Endodermal cell (in vitro differentiated cells): Measurements from ENCODE around the gene ANKRD31. TPM values are rescaled to one million over a fixed set of nuclear protein-coding genes. Genes with fewer than 3 reads are reported as not detected.
"Not testable (repeated sequence)": the region's sequence is repeated elsewhere in the genome, so short reads cannot be mapped to it uniquely, and the experiment has no call there.

Experiments
- DNase-seq: peaks from one replicate; pipeline ENCODE4 v3.0.0-alpha.2; 2017
- H3K27ac ChIP-seq: 2 replicates; pipeline ENCODE4 v1.5.1; 2013; ENCODE audit warnings: mild to moderate bottlenecking, low read depth, low read length, moderate library complexity
- H3K27me3 ChIP-seq: 2 replicates; pipeline ENCODE4 v1.6.1; 2013; ENCODE audit warnings: mild to moderate bottlenecking, low read length, moderate library complexity; ENCODE audit not compliant: insufficient read depth, control insufficient read depth, poor library complexity, severe bottlenecking
- H3K36me3 ChIP-seq: 2 replicates; pipeline ENCODE4 v1.7.0; 2013; ENCODE audit warnings: mild to moderate bottlenecking, low read length, moderate library complexity; ENCODE audit not compliant: control insufficient read depth, insufficient read depth
- H3K4me1 ChIP-seq: one replicate; pipeline ENCODE4 v1.7.0; 2013; ENCODE audit warnings: low read length; ENCODE audit not compliant: control insufficient read depth, insufficient read depth
- H3K4me3 ChIP-seq: 2 replicates; pipeline ENCODE4 v1.5.1; 2013; ENCODE audit warnings: mild to moderate bottlenecking, low read length, moderate library complexity
- H3K9ac ChIP-seq: 2 replicates; pipeline ENCODE4 v1.6.1; 2013; ENCODE audit warnings: mild to moderate bottlenecking, low read length, moderate library complexity; ENCODE audit not compliant: poor library complexity, severe bottlenecking; ENCODE audit errors: extremely low read depth
- H3K9me3 ChIP-seq: 2 replicates; pipeline ENCODE4 v1.6.1; 2013; ENCODE audit warnings: mild to moderate bottlenecking, low read length, moderate library complexity; ENCODE audit not compliant: control insufficient read depth
- H3K27ac Mint-ChIP-seq: 2 replicates; pipeline ENCODE4 v1.8.0; 2020; ENCODE audit warnings: mixed read lengths
- H3K27me3 Mint-ChIP-seq: 2 replicates; pipeline ENCODE4 v1.8.0; 2021; ENCODE audit warnings: mild to moderate bottlenecking, mixed read lengths; ENCODE audit not compliant: insufficient read depth
- H3K36me3 Mint-ChIP-seq: 2 replicates; pipeline ENCODE4 v1.8.0; 2020; ENCODE audit warnings: low read depth, mixed read lengths
- H3K4me1 Mint-ChIP-seq: 2 replicates; pipeline ENCODE4 v1.8.0; 2020; ENCODE audit warnings: mixed read lengths
- H3K4me3 Mint-ChIP-seq: 2 replicates; pipeline ENCODE4 v1.8.0; 2020; ENCODE audit warnings: mild to moderate bottlenecking, moderate library complexity, mixed read lengths
- H3K9me3 Mint-ChIP-seq: 2 replicates; pipeline ENCODE4 v1.8.0; 2020; ENCODE audit warnings: mild to moderate bottlenecking, mixed read lengths
- WGBS, 2 experiments: methylation state at CpG; one replicate each; pipeline versions ENCODE4 v1.1.5 to v1.1.7; 2013; ENCODE audit warnings: missing lambda C conversion rate in 2 of 2, mixed read lengths in 1 of 2; ENCODE audit not compliant: insufficient coverage in 1 of 2, insufficient read length in 1 of 2; 5-methylcytosine and 5-hydroxymethylcytosine counted together
- total RNA-seq, 2 donors: library from RNA; stranded (reverse); fragmentation: NEBNext Ultra II Directional in 1 of 2; extraction: Animal tissue kit (Norgen Biotek cat#: 25700) in 1 of 2; gene quantifications; 2 replicates in 1 of 2; 3 replicates in 1 of 2; pipeline ENCODE4 v1.2.1, GENCODE V29; 2021
- TF ChIP-seq, protein P1 (sequence below): fragments of 200-600 bp; sonication (generic); conservative IDR thresholded peaks from 2 replicates; pipeline ENCODE4 v1.5.0; 2021; ENCODE audit warnings: antibody characterized with exemption, mild to moderate bottlenecking

Gene ANKRD31
- total RNA-seq, 2 donors from 2014 or later: 0.13 to 0.29 TPM

DNA sequence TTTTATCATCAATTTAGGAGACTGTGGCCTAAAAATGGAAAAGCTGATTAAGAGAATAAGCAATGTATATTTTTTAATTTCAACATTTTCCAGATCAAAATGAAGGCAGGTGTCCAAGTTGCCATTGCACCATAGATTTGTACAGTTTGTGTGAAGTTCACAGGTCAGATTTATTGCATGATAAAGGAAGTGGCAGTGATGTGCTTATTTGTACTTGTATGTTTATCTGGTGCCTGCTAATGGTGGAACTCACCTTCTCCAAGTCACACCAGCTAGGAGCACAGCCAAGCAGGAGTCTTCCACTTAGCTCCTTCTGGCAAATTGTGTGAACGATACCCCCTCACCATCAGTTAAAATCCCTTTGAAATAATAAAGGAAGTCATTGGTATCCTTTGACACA is 37.8 kb upstream of the ANKRD31 start:
- no peaks in the 10 kb centered on the region for H3K4me1 ChIP-seq
- TF ChIP-seq, protein P1, sequence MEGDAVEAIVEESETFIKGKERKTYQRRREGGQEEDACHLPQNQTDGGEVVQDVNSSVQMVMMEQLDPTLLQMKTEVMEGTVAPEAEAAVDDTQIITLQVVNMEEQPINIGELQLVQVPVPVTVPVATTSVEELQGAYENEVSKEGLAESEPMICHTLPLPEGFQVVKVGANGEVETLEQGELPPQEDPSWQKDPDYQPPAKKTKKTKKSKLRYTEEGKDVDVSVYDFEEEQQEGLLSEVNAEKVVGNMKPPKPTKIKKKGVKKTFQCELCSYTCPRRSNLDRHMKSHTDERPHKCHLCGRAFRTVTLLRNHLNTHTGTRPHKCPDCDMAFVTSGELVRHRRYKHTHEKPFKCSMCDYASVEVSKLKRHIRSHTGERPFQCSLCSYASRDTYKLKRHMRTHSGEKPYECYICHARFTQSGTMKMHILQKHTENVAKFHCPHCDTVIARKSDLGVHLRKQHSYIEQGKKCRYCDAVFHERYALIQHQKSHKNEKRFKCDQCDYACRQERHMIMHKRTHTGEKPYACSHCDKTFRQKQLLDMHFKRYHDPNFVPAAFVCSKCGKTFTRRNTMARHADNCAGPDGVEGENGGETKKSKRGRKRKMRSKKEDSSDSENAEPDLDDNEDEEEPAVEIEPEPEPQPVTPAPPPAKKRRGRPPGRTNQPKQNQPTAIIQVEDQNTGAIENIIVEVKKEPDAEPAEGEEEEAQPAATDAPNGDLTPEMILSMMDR: no peak
- no peak overlapping the region for H3K9ac ChIP-seq
- Mint-ChIP-seq H3K4me1 (peaks cover 27% of the 10 kb centered on the region), H3K36me3 (peaks cover 5% of the 10 kb centered on the region), H3K4me3 (no peak overlapping the region), H3K27me3 (no peaks in the 10 kb centered on the region), H3K9me3 (peaks cover 27% of the 10 kb centered on the region), H3K27ac (no peak overlapping the region)
- H3K27me3 ChIP-seq: no peaks in the 10 kb centered on the region
- no peak overlapping the region for H3K4me3 ChIP-seq
- DNase-seq: no peak
- H3K36me3 ChIP-seq: no peaks in the 10 kb centered on the region
- WGBS, 2 experiments: 94% methylated on average over 1 of the region's 1 CpG; no CpG with 5 or more reads in 1 of the 2 experiments
- no peak overlapping the region for H3K27ac ChIP-seq
- peaks cover 20% of the 10 kb centered on the region for H3K9me3 ChIP-seq

DNA sequence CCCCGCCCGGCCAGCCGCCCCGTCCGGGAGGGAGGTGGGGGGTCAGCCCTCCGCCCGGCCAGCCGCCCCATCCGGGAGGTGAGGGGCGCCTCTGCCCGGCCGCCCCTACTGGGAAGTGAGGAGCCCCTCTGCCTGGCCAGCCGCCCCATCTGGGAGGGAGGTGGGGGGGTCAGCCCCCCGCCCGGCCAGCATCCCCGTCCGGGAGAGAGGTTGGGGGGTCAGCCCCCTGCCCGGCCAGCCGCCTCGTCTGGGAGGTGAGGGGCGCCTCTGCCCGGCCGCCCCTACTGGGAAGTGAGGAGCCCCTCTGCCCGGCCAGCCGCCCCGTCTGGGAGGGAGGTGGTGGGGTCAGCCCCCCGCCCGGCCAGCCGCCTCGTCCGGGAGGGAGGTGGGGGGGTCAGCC is 33.9 kb upstream of the ANKRD31 start:
- H3K4me3 ChIP-seq, DNase-seq, H3K4me1 Mint-ChIP-seq, H3K36me3 Mint-ChIP-seq, H3K27ac ChIP-seq, H3K4me1 ChIP-seq, H3K27me3 Mint-ChIP-seq, H3K9ac ChIP-seq, H3K27me3 ChIP-seq, H3K36me3 ChIP-seq, H3K27ac Mint-ChIP-seq, H3K4me3 Mint-ChIP-seq: not testable (repeated sequence)
- peaks cover 37% of the 10 kb centered on the region for H3K9me3 ChIP-seq
- no CpG with 5 or more reads among the region's 31 CpGs for WGBS, 2 experiments
- peaks cover 42% of the 10 kb centered on the region for H3K9me3 Mint-ChIP-seq

DNA sequence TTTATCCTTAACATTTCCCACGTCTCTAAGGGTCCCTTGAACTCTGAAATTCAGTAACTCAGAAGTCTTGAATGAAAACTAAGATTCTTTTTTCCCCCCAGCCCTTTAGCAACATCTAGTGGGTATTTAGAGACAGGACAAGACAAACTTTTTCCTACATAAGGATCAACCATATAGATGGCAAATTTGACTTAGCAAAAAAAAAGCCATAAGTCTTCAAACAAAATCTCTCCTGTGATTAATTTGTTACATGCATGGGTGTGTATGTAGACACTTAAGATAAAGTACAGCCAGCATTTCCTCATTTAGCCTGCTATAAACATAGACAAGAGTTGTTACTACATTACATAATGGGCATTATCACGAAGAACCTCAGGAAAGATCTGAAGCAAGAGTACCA is 29.1 kb upstream of the ANKRD31 start:
- peaks cover 20% of the 10 kb centered on the region for H3K9me3 Mint-ChIP-seq
- H3K27me3 Mint-ChIP-seq: no peaks in the 10 kb centered on the region
- 72 to 86% methylated on average over 2 of the region's 2 CpGs for WGBS, 2 experiments
- no peaks in the 10 kb centered on the region for H3K36me3 ChIP-seq
- peaks cover 5% of the 10 kb centered on the region for H3K4me1 ChIP-seq
- H3K4me3 ChIP-seq: no peak overlapping the region
- no peak overlapping the region for H3K27ac ChIP-seq
- H3K4me1 Mint-ChIP-seq: peaks cover 2% of the 10 kb centered on the region
- no peak for DNase-seq
- peaks cover 17% of the 10 kb centered on the region for H3K9me3 ChIP-seq
- no peak overlapping the region for H3K27ac Mint-ChIP-seq
- H3K36me3 Mint-ChIP-seq: no peaks in the 10 kb centered on the region
- H3K4me3 Mint-ChIP-seq: no peak overlapping the region
- no peak overlapping the region for H3K9ac ChIP-seq
- TF ChIP-seq, protein P1: peak; percentile 81
- no peaks in the 10 kb centered on the region for H3K27me3 ChIP-seq

GRCh38 chr5:75262271-75262670 is 25.6 kb upstream of the ANKRD31 start:
- Histone ChIP-seq H3K9me3 (no peaks in the 10 kb centered on the region), H3K27me3 (no peaks in the 10 kb centered on the region), H3K4me3 (no peak overlapping the region), H3K36me3 (no peaks in the 10 kb centered on the region), H3K27ac (no peak overlapping the region), H3K4me1 (peaks cover 5% of the 10 kb centered on the region), H3K9ac (no peak overlapping the region)
- H3K4me3 Mint-ChIP-seq: no peak overlapping the region
- no peaks in the 10 kb centered on the region for H3K9me3 Mint-ChIP-seq
- no peak overlapping the region for H3K27ac Mint-ChIP-seq
- H3K4me1 Mint-ChIP-seq: peaks cover 2% of the 10 kb centered on the region
- no peaks in the 10 kb centered on the region for H3K27me3 Mint-ChIP-seq
- WGBS, 2 experiments: 96 to 100% methylated on average over 1 to 3 of the region's 3 CpGs
- TF ChIP-seq, protein P1: no peak
- DNase-seq: no peak
- no peaks in the 10 kb centered on the region for H3K36me3 Mint-ChIP-seq
